ENCODE data around the gene PPP1R17.

PPP1R17 gene

GRCh38 chr7:31702354-31702753 lies 15.3 kb downstream of the PPP1R17 start:
- DNase-seq, result no peak

GRCh38 chr7:31705377-31705776 lies 18.4 kb downstream of the PPP1R17 start:
- DNase-seq, result no peak

DNA sequence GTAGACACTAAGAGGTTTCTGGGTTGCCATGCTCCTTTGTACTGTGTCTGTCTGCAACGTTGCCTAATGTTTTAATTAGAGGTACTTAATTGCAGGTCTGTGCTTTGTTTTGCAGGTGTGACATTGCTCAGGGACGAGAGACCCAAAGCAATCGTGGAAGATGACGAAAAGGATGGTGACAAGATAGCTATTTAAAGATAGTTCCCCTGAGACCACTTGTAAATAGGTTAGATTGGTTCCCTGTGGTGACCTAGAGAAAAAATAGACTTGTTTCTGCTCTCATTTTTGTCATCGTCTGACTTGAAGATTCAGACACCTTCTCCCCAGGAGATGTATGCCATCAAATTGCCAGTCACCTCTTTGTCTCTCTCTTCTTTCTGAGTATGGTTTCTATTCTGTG lies 20.1 kb downstream of the PPP1R17 start:
- DNase-seq, result peak; percentile 49

DNA sequence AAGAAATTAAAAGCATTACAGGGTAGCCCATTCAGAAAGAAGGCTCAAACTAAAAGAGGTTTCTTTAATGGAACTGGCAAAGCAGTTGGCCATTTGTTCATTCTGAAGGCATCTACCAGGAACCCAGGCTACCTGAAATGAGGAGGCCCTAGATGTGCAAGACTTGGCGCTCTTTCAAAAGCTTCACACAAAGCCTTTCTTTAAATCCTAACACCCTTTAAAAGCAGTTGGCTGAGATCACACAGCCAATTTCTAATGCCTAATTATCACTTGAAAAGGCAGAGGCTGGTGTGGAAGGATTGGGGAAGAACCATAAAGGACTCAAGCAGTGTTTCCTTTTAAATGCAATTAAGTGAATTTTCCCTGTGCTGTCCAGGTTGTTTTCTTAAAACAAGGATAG lies 23.2 kb downstream of the PPP1R17 start:
- DNase-seq, result no peak

GRCh38 chr7:31716355-31716754 lies 29.3 kb downstream of the PPP1R17 start:
- no peak for DNase-seq

DNA sequence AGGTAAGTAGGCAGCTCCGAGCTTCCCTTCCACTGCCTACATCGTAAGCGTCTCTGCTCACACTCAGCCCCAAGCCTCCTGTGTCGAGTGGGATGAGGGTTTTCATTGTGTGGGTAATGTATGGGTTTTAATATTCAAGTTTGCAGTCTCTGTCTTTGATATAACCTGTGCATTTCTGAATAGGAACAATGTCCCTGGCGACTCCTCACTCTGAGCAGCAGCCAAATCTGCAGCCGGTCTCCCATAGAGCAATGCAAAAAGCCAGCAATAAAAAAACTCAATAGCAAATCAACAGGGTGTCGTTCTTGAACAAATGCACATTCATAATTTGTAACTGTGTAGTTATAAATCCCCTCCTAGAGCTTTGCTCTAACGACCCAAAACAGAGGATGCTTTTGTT lies 33.4 kb downstream of the PPP1R17 start:
- DNase-seq, result no peak

DNA sequence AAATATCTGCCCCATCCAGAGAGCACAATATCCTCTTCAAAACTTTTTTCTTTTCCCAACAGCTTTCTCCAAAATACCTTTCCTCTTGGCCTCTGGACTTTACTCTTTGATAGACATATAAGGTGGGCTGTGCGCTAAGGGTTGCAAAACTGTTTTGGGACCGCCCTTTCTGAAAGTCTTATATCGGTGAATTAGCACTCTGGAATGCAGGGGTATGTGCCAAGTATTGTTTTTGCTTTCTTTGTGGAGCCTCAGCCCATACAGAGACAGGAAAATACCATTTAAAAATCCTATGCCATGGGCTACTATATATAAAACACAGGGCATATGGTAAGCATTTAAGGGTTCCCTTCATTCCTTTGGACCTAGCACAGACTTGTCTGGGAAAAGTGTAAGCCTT lies 37.7 kb downstream of the PPP1R17 start:
- no peak for DNase-seq

DNA sequence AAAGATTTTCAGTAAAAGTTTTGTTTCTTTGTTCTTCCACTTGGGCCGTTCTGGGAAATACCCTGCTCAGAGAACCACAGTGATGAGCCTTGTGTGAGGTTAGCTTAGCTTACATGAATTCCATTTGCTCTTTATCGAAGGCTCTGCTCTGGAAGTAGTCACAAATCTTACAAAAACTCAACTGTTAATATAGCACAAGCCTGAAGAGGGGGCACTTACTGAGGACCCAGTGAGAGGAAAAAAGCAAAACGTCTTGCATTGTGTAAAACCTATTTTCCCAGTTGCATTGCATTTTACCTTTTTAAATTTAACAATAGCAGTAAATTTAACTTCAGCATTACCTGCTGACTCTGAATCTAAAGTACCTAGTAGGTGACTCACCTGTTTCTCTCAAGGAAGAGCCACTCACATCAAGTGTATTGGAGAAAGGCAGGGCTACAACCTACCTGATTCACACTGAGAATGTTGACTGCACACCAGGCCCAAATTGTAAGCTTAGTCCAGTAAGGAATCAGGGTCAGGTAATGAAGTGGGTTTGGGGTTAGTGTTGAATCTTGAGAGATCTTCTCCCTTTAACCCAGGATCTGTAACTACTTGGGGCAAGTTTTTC lies 42.3 kb downstream of the PPP1R17 start:
- DNase-seq, result no peak

DNA sequence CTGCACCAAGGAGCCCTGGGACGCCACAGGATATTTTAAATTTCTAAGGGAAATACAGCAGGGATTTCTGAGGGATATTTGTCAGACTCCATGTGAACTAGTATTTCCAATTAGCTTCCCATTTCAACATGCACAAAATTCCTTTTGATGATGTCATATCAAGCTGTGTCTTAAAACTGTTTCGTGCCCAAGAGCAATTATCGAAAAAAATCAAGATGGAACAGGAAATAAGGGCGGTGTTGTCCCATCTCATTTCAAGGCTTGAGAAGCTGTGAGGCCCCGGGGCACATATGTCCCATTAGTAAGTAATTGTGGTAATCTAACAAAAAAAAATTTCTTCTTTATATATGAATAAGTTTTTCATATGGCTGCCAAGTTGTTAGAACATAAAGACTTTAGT lies 47.4 kb downstream of the PPP1R17 start:
- DNase-seq, result no peak

GRCh38 chr7:31735991-31736982 lies 49.3 kb downstream of the PPP1R17 start:
- peak; percentile 67 for DNase-seq

GRCh38 chr7:31741852-31742251 lies 54.8 kb downstream of the PPP1R17 start:
- DNase-seq, result no peak

- peak; percentile 43 for DNase-seq
Observed at GRCh38 chr7:31744294-31744874, 57.4 kb downstream of the PPP1R17 start.

DNA sequence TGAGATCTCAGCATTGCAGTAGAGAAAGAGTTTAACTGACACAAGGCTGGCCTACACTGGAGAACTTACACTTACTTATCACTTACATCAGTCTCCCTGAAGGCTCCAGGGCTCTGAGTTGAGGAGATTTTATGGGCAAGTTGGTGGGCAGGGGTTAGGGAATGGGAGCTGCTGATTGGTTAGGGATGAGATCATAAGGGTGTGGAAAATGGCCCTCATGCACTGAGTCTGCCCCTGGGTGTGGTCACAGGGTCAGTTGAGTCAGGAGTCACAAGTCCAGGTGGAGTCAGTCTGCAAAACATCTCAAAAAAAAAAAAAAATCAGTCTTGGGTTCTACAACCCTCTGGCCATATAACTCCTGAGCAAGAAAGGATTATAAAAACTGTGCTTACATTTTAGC lies 60.5 kb downstream of the PPP1R17 start:
- DNase-seq, result no peak

GRCh38 chr7:31748084-31748483 lies 61.1 kb downstream of the PPP1R17 start:
- DNase-seq, result no peak

DNA sequence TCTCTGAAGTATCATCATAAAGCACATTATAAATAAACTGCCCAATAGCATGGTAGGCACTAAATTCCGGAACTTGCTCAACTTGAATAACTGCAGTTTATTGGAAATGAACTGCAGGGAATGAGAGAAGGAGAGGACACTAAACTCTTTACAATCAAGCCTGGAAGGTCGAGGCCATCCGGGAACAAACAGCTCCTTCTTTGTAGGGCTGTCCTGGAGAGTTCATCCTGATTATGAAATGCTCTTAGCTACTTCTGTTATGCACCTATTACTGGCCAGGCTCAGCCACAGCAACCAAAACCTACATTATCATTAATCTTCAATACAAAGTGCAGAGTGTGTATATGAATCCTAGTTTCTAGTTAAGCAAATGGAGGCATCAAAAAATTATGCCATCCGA lies 64.7 kb downstream of the PPP1R17 start:
- no peak for DNase-seq
